CD4-positive, alpha-beta T cell treated with Interleukin-4 for 1 hour (primary cell): ENCODE measurements around the gene BNIP2.

Source experiments
- DNase-seq, 2 donors: peaks; one replicate each; pipeline ENCODE4 v3.0.0-alpha.2; 2020 to 2022

The BNIP2 gene

DNA sequence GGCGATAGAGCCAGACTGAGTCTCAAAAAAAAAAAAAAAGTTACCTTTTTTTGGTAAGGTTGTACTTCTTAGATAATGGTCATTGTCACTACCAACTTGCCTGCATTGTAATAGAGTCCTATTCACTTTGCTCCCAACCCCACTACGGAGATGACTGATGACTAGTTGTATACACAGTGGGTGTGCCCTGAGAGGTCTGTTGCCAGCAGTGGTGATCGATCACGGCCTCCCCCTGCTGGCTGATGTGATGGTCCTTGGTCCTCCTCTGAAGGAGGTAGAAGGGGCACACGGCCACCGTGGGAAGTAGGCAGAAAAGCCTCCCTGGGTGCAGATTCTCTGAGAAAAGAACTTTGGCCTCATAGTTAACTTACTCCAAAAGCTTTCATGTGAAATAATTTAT is 66.8 kb downstream of the BNIP2 start:
- peak in 1 of 2 donors; percentile 31 for DNase-seq

DNA sequence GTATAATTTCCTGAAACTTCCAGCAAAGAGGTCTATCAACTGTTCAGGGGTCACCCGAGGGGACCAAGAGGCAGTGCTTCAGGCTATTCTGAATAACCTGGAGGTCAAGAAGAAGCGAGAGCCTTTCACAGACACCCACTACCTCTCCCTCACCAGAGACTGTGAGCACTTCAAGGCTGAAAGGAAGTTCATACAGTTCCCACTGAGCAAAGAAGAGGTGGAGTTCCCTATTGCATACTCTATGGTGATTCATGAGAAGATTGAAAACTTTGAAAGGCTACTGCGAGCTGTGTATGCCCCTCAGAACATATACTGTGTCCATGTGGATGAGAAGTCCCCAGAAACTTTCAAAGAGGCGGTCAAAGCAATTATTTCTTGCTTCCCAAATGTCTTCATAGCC is 70.7 kb downstream of the BNIP2 start:
- DNase-seq, result no peak

DNA sequence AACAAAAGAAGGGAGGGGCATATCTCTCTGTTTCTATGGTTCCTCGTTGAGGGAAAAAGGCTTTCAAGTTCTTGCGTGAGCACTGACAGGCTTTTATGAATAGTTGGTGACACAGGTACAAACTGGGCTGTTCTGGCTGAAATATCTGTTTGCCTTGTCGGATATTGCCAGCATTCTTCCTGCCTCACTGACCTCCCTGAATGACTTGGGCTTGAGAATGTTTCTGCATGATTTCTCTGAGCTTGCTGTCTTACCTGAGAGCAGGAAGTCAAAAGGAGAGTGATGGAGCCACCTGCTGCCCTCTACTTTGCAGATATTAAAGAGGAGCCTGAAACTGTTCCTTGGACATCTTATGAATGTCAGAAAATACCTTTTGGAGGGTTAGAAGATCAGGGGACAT is 72.7 kb downstream of the BNIP2 start:
- DNase-seq, result no peak

DNA sequence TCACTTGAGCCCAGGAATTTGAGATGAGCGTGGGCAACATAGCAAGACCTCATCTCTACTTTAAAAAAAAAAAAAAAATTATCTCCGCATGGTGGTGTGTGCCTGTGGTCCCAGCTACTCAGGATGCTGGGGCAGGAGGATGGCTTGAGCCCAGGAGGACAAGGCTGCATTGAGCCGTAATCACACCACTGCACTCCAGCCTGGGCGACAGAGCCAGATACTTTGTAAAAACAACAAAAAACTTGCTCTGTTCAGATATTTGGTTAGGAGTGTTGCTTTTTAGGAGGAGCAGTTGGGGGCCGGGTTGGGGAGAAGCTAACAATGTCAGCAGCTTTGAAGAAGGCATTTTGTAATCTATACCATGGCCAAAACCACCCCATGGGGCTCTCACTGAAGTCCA is 73.5 kb downstream of the BNIP2 start:
- no peak for DNase-seq

DNA sequence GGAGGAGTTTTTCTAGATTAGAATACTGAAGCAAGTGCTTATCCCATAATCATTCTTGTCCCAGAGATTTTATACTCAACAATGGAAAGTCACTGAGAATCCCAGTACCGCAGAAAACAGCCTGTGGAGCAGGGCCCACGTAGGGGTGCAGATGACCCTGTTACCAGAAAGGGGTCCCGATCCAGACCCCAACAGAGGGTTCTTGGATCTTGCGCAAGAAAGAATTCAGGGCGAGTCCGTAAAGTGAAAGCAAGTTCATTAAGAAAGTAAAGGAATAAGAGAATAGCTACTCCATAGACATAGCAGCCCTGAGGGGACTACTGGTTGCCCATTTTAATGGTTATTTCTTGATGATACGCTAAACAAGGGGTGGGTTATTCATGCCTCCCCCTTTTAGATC is 75.0 kb downstream of the BNIP2 start:
- DNase-seq, result no peak

DNA sequence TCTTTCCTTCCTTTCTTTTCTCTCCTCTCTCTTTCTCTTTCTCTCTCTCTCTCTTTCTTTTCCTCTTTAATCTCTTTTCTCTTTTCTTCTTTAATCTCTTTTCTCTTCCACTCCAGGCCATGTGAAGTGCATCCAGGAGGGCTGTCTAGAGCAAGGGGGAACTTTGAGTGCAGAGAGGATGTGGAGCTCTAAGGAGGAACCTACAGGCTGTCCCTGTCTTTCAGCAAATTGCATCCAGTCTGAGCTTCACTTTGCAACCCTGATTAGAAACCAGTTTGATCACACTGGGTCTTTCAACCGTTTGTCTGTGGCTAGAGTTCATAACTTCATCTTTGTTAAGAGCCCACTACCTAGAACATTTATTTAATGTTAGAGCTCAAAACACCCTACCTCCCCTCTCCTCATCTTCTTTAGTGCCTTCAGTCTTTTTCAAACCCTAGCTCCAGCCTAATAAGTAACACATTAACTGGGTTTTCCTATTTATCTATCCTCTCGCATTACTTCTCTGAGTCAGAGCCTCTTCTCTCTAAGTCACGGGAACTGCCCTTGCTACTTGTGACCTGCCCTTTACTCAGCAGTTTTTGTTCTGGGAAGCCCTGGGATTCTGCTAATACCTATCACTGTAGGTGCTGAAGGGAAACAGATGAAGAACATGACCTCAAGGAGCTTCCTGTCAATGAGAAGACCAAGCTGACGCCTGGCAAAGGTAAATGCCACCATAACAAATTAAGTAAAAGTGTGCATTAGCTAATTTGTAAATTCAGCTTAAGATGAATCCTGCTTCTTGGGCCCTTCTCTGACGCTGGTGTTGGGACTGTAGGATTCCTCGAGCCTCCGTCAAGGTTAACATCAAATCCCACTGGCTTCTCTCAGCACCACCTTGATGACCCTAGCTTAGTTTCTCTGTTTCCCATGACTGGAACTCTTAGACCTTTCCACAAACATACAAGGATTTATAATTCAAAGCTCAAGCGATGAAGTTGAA is 77.6 kb downstream of the BNIP2 start, which contains the start of gene GCNT3:
GCNT3 (plus strand) TSS at position 508 of the 985 bp plus-strand sequence. CDS start 6,456 bp downstream, outside the sequence.
- DNase-seq, result no peak

DNA sequence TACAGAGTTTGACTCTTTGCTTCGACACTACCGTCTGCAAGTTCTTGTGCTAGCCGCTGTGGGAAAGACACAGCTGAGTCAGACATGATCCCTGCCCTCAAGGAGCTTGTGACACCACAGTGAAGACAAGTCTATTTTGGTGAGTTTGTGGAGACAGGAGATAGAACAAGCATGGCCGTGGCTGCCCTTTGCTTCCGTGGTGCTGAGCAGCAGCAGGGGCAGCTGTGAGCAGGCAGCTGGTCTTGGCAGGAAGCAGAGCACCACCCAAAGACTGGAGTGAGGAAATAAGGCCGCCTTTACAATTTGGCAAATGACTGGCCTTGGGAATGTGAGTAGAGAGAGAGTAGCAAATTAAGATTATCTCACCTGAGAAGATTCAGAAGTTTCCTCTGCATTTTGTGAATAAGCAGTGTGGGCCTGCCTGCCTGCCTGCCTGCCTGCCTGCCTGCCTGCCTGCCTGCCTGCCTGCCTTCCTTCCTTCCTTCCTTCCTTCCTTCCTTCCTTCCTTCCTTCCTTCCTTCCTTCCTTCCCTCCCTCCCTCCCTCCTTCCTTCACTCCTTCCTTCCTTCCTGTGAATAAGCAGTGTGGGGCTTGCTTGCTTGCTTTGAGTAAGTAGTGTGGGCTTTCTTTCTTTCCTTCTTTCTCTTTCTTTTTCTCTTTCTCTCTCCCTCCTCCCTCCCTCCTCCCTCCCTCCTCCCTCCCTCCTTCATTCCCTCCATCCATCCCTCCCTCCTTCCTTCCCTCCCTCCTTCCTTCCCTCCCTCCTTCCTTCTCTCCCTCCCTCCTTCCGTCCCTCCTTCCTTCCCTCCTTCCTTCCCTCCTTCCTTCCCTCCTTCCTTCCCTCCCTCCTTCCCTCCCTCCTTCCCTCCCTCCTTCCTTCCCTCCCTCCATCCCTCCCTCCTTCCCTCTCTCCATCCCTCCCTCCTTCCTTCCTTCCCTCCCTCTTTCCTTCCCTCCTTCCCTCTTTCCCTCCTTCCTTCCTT is 79.1 kb downstream of the BNIP2 start:
- DNase-seq, result no peak
